Caco-2 (cell line): ENCODE results near the gene STXBP1. TPM values are rescaled to one million over a fixed set of nuclear protein-coding genes. Genes with fewer than 3 reads are reported as not detected.

ENCODE experiments used
- BruUV-seq: library from RNA; stranded (reverse); fragments of 400-500 nt; replicated peaks from 2 replicates; lab custom pipeline; 2021; lab: Mats Ljungman, UMichigan
- CTCF ChIA-PET: fragments of 300-600 bp; sonication (Branson Sonifier 250); formaldehyde crosslinking; loops from one replicate; lab custom pipeline; 2022; ENCODE audit warnings: antibody characterized with exemption; lab: Charles Lee
- POLR2A ChIA-PET: fragments of 300-600 bp; sonication (Branson Sonifier 250); formaldehyde crosslinking; loops from one replicate; lab custom pipeline; 2022; ENCODE audit warnings: antibody characterized with exemption; lab: Charles Lee
- DNase-seq, 2 experiments: peaks; one replicate each; pipeline versions ENCODE4 v3.0.0 to v3.0.0-alpha.2; 2020 to 2022
- H3K27me3 ChIP-seq: replicated peaks from 2 replicates; pipeline ENCODE4 v1.6.0; 2011; ENCODE audit warnings: low read length; ENCODE audit not compliant: control insufficient read depth, insufficient read depth
- H3K36me3 ChIP-seq: 2 replicates; pipeline ENCODE4 v1.5.1; 2011; ENCODE audit warnings: low read length; ENCODE audit not compliant: control insufficient read depth, insufficient read depth
- H3K4me1 ChIP-seq: fragments of 250-450 bp; sonication (Bioruptor Pico); 2 replicates; pipeline ENCODE4 v1.5.1; 2020; ENCODE audit warnings: mild to moderate bottlenecking
- H3K4me3 ChIP-seq: 2 replicates; pipeline ENCODE4 v1.5.1; 2011; ENCODE audit warnings: low read depth, mild to moderate bottlenecking, control low read depth, low read length
- H3K9me3 ChIP-seq: fragments of 250-450 bp; sonication (Bioruptor Pico); 2 replicates; pipeline ENCODE4 v1.5.1; 2020; ENCODE audit warnings: mild to moderate bottlenecking, moderate library complexity
- H3K27ac Mint-ChIP-seq: one replicate; pipeline ENCODE4 v1.8.0; 2022; ENCODE audit warnings: mixed read lengths; ENCODE audit not compliant: unreplicated experiment
- H3K27me3 Mint-ChIP-seq: one replicate; pipeline ENCODE4 v1.8.0; 2022; ENCODE audit warnings: mixed read lengths; ENCODE audit not compliant: insufficient read depth, unreplicated experiment
- H3K36me3 Mint-ChIP-seq: one replicate; pipeline ENCODE4 v1.8.0; 2022; ENCODE audit warnings: mild to moderate bottlenecking, mixed read lengths; ENCODE audit not compliant: insufficient read depth, unreplicated experiment
- H3K4me1 Mint-ChIP-seq: one replicate; pipeline ENCODE4 v1.8.0; 2022; ENCODE audit warnings: low read depth, mixed read lengths; ENCODE audit not compliant: unreplicated experiment
- H3K4me3 Mint-ChIP-seq: one replicate; pipeline ENCODE4 v1.8.0; 2022; ENCODE audit warnings: mild to moderate bottlenecking, moderate library complexity, mixed read lengths; ENCODE audit not compliant: unreplicated experiment
- H3K9me3 Mint-ChIP-seq: one replicate; pipeline ENCODE4 v1.8.0; 2022; ENCODE audit warnings: mixed read lengths; ENCODE audit not compliant: unreplicated experiment
- CTCF ChIP-seq, 2 experiments: fragments of 200-600 bp in 1 of 2; IDR thresholded peaks; 1 replicate in 1 of 2; 2 replicates in 1 of 2; pipeline versions ENCODE4 v1.5.1 to v1.8.0; 2011 to 2022; ENCODE audit warnings: antibody characterized with exemption in 1 of 2, control low read depth in 1 of 2, inconsistent platforms in 1 of 2, low read depth in 1 of 2, low read length in 1 of 2, mild to moderate bottlenecking in 1 of 2, moderate library complexity in 1 of 2; ENCODE audit not compliant: insufficient read depth in 1 of 2, severe bottlenecking in 1 of 2, unreplicated experiment in 1 of 2
- intact Hi-C: fragments of 100-400 bp; cut with micrococcal nuclease; formaldehyde crosslinking; loops from one replicate; pipeline ENCODE4 v1.10.0; 2022; ENCODE audit not compliant: unreplicated experiment
- total RNA-seq: library from RNA; stranded (reverse); gene quantifications from 2 replicates; pipeline ENCODE4 v1.2.3, GENCODE V29; 2022

Gene STXBP1
- total RNA-seq, 1 experiment from 2014 or later = 5.5 TPM

DNA sequence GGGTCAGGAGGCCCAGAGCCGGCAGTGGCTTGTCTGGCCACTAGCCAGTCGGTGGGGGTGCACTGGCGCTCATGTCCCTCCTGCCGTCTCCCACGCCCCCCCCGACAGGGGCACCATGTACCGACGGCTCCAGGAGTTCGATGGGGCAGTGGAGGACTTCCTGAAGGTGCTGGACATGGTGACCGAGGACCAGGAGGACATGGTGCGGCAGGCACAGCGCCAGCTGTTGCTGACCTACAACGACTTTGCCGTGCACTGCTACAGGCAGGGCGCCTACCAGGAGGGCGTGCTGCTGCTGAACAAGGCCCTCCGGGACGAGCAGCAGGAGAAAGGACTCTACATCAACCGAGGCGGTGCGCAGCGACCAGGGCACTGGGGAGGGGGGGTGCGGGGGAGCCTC, 111.9 kb downstream of the STXBP1 start:
- no peak overlapping the region for H3K4me3 Mint-ChIP-seq
- H3K27me3 Mint-ChIP-seq = peaks cover 4% of the 10 kb centered on the region
- Histone ChIP-seq H3K27me3 (no peaks in the 10 kb centered on the region), H3K36me3 (no peaks in the 10 kb centered on the region), H3K9me3 (no peaks in the 10 kb centered on the region), H3K4me3 (no peak overlapping the region), H3K4me1 (no peaks in the 10 kb centered on the region)
- no peak for DNase-seq
- ChIA-PET POLR2A (no interaction called here), CTCF (interaction anchor here (1.6 kb wide), 1 partner anchor 11 kb away, joined by 7 read pairs; the partner anchor contains the start of gene TOR2A)
- no TSS peak for BruUV-seq
- no peaks in the 10 kb centered on the region for H3K9me3 Mint-ChIP-seq
- H3K36me3 Mint-ChIP-seq = no peaks in the 10 kb centered on the region
- intact Hi-C loops = no loop called here
- no peak overlapping the region for H3K27ac Mint-ChIP-seq
- TF ChIP-seq CTCF (IDR thresholded peaks at IDR 0.05; ENCODE audit: insufficient read depth in 1 of 2, low read depth in 1 of 2, low read length in 1 of 2, severe bottlenecking in 1 of 2, unreplicated experiment in 1 of 2) = no peak
- no peaks in the 10 kb centered on the region for H3K4me1 Mint-ChIP-seq

DNA sequence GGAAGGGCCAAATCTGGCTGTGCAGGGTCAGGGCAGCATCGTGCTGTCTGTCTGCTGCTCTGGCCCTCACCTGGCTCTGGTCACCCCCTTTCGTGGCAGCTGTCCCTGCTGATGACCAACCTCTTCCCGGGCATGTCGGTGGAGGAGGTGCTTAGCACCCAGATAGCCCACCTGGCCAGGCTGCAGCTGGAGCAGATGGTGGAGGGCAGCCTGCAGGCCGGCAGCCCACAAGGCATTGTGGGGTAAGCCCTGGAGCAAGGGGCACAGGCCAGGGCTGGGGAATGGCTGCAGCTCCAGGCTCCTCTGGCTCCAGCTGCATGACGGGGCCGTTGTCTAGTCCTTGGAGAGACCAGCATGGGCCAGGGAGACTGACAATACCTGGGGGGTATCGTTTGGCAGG, 114.8 kb downstream of the STXBP1 start:
- ChIA-PET POLR2A (interaction anchor here (0.7 kb wide), 1 partner anchor 138 kb away, joined by 4 read pairs; no protein-coding TSS in a partner anchor), CTCF (no interaction called here)
- DNase-seq = no peak
- Mint-ChIP-seq H3K27ac (no peak overlapping the region), H3K9me3 (no peaks in the 10 kb centered on the region), H3K27me3 (no peaks in the 10 kb centered on the region), H3K4me1 (no peaks in the 10 kb centered on the region), H3K36me3 (no peaks in the 10 kb centered on the region), H3K4me3 (no peak overlapping the region)
- Histone ChIP-seq H3K27me3 (no peaks in the 10 kb centered on the region), H3K36me3 (no peaks in the 10 kb centered on the region), H3K4me1 (no peaks in the 10 kb centered on the region), H3K9me3 (no peaks in the 10 kb centered on the region), H3K4me3 (no peak overlapping the region)
- TF ChIP-seq CTCF (IDR thresholded peaks at IDR 0.05; ENCODE audit: insufficient read depth in 1 of 2, low read depth in 1 of 2, low read length in 1 of 2, severe bottlenecking in 1 of 2, unreplicated experiment in 1 of 2) = no peak
- intact Hi-C loops = no loop called here
- no TSS peak for BruUV-seq

DNA sequence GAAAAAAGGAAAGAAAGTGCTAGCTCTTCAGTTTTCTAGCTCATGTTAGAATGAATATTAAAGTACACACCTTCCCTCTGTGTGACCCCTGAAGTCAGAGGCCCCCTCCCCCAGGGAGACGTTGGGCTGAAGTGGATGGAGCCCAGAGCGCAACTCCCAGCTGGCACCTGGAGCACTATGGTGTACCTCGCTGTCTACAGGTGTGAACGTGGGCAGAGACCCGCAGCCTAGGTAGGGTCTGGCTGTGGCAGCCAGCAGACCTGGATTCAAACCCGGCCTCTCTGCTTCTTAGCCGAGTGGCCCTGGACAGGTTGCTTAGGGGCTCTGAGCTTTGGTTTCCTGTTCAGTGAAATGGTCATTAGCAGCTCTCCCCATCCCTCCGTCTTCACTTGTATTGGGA, 116.7 kb downstream of the STXBP1 start:
- intact Hi-C loops = no loop called here
- Histone ChIP-seq H3K9me3 (no peaks in the 10 kb centered on the region), H3K4me3 (no peak overlapping the region), H3K27me3 (no peaks in the 10 kb centered on the region), H3K36me3 (no peaks in the 10 kb centered on the region), H3K4me1 (no peaks in the 10 kb centered on the region)
- TF ChIP-seq CTCF (IDR thresholded peaks at IDR 0.05; ENCODE audit: insufficient read depth in 1 of 2, low read depth in 1 of 2, low read length in 1 of 2, severe bottlenecking in 1 of 2, unreplicated experiment in 1 of 2) = no peak
- no peak for DNase-seq
- H3K4me1 Mint-ChIP-seq = no peaks in the 10 kb centered on the region
- no peak overlapping the region for H3K27ac Mint-ChIP-seq
- H3K27me3 Mint-ChIP-seq = no peaks in the 10 kb centered on the region
- BruUV-seq = no TSS peak
- H3K4me3 Mint-ChIP-seq = no peak overlapping the region
- ChIA-PET POLR2A (no interaction called here), CTCF (interaction anchor here (0.6 kb wide), 1 partner anchor 1196 kb away, joined by 3 read pairs; no protein-coding TSS in a partner anchor)
- no peaks in the 10 kb centered on the region for H3K36me3 Mint-ChIP-seq
- H3K9me3 Mint-ChIP-seq = no peaks in the 10 kb centered on the region
